Smooth muscle cell (in vitro differentiated cells): ENCODE results near the gene PPP1R3A. TPM values are rescaled to one million over a fixed set of nuclear protein-coding genes. Genes with fewer than 3 reads are reported as not detected.

Experiments
- DNase-seq: peaks from one replicate; lab custom pipeline; 2025; ENCODE audit not compliant: unreplicated experiment; lab: John Stamatoyannopoulos, UW
- H2AFZ ChIP-seq: fragments of 200-600 bp; sonication (generic); 2 replicates; pipeline ENCODE4 v1.6.0; 2016; ENCODE audit warnings: antibody characterized with exemption, low read depth, mild to moderate bottlenecking
- H3F3A ChIP-seq: fragments of 200-600 bp; sonication (generic); 2 replicates; pipeline ENCODE4 v1.6.0; 2017; ENCODE audit warnings: antibody characterized with exemption, low read depth
- H3K27ac ChIP-seq: fragments of 200-600 bp; sonication (generic); 2 replicates; pipeline ENCODE4 v1.5.1; 2016; ENCODE audit warnings: low read depth, mild to moderate bottlenecking
- H3K27me3 ChIP-seq: fragments of 200-600 bp; sonication (generic); 2 replicates; pipeline ENCODE4 v1.6.1; 2016; ENCODE audit warnings: low read depth, mild to moderate bottlenecking
- H3K36me3 ChIP-seq: fragments of 200-600 bp; sonication (generic); 2 replicates; pipeline ENCODE4 v1.5.1; 2016; ENCODE audit warnings: low read depth
- H3K4me1 ChIP-seq: fragments of 200-600 bp; sonication (generic); 2 replicates; pipeline ENCODE4 v1.5.1; 2016; ENCODE audit warnings: low read depth
- H3K4me2 ChIP-seq: fragments of 200-600 bp; sonication (generic); 2 replicates; pipeline ENCODE4 v1.6.0; 2016; ENCODE audit warnings: mild to moderate bottlenecking
- H3K4me3 ChIP-seq: fragments of 200-600 bp; sonication (generic); 2 replicates; pipeline ENCODE4 v1.5.1; 2016; ENCODE audit warnings: mild to moderate bottlenecking
- H3K79me2 ChIP-seq: fragments of 200-600 bp; sonication (generic); 2 replicates; pipeline ENCODE4 v1.6.0; 2016; ENCODE audit warnings: low read depth, mild to moderate bottlenecking
- H3K9ac ChIP-seq: fragments of 200-600 bp; sonication (generic); 2 replicates; pipeline ENCODE4 v1.6.0; 2016; ENCODE audit warnings: low read depth
- H3K9me3 ChIP-seq: fragments of 200-600 bp; sonication (generic); replicated peaks from 2 replicates; pipeline ENCODE4 v1.5.1; 2016; ENCODE audit warnings: low read depth
- H4K20me1 ChIP-seq: fragments of 200-600 bp; sonication (generic); 2 replicates; pipeline ENCODE4 v1.6.0; 2016; ENCODE audit warnings: low read depth
- whole genome bisulfite sequencing: methylation state at CpG from one replicate; pipeline ENCODE4 v1.1.7; 2016; ENCODE audit warnings: low lambda C conversion rate; 5-methylcytosine and 5-hydroxymethylcytosine counted together
- polyA plus RNA-seq: library from polyadenylated mRNA; unstranded; fragments of >200 nt; fragmentation: Nextera tagmentation; extraction: Ambion mirVana; gene quantifications from 2 replicates; pipeline ENCODE4 v1.2.1, GENCODE V29; 2016
- total RNA-seq: library from RNA; depleted of rRNA; stranded (reverse); fragments of >200 nt; gene quantifications from 2 replicates; pipeline ENCODE4 v1.2.3, GENCODE V29; 2014
- TF ChIP-seq, protein P1 (sequence below): fragments of 200-600 bp; sonication (generic); IDR thresholded peaks from 2 replicates; pipeline ENCODE4 v1.5.1; 2017; ENCODE audit warnings: borderline replicate concordance, mild to moderate bottlenecking, antibody characterized with exemption; ENCODE audit not compliant: insufficient read depth, poor library complexity, severe bottlenecking

PPP1R3A gene, protein sequence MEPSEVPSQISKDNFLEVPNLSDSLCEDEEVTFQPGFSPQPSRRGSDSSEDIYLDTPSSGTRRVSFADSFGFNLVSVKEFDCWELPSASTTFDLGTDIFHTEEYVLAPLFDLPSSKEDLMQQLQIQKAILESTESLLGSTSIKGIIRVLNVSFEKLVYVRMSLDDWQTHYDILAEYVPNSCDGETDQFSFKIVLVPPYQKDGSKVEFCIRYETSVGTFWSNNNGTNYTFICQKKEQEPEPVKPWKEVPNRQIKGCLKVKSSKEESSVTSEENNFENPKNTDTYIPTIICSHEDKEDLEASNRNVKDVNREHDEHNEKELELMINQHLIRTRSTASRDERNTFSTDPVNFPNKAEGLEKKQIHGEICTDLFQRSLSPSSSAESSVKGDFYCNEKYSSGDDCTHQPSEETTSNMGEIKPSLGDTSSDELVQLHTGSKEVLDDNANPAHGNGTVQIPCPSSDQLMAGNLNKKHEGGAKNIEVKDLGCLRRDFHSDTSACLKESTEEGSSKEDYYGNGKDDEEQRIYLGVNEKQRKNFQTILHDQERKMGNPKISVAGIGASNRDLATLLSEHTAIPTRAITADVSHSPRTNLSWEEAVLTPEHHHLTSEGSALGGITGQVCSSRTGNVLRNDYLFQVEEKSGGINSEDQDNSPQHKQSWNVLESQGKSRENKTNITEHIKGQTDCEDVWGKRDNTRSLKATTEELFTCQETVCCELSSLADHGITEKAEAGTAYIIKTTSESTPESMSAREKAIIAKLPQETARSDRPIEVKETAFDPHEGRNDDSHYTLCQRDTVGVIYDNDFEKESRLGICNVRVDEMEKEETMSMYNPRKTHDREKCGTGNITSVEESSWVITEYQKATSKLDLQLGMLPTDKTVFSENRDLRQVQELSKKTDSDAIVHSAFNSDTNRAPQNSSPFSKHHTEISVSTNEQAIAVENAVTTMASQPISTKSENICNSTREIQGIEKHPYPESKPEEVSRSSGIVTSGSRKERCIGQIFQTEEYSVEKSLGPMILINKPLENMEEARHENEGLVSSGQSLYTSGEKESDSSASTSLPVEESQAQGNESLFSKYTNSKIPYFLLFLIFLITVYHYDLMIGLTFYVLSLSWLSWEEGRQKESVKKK
- not detected in 2 replicates for total RNA-seq
- polyA plus RNA-seq, result not detected in 2 replicates

DNA sequence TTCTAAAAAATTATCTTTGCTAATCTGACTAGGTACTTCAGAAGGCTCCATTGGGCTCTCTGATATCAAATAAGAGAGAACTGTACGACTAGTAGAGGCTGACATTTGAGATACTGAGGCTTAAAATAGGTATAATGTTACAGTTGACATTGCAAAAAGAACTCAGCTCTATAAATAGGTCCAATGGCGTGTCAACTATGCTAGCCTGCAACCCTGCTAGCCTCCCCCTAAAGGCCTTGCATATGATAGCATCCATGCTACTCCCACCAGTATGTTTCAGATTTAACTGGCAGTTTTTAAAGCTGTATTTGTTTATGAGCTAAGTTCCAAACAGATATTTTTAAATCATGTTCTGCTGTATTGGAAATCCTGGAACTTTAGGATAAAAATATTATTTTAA is at the start of gene PPP1R3A:
Gene PPP1R3A (minus strand): TSS at position 64 of the 400 bp plus-strand sequence. CDS start 13 bp downstream, at position 51.
- Histone ChIP-seq H2AFZ (no peak within 1 kb of the TSS), H3K4me3 (no peak within 1 kb of the TSS), H3K36me3 (no peaks in the 10 kb centered on the region), H3K9ac (no peak within 1 kb of the TSS), H3K9me3 (no peaks in the 10 kb centered on the region), H3K4me1 (no peaks in the 10 kb centered on the region), H3K4me2 (no peak within 1 kb of the TSS), H3K79me2 (no peaks in the 10 kb centered on the region), H3K27ac (no peak within 1 kb of the TSS), H3F3A (no peaks in the 10 kb centered on the region), H3K27me3 (no peaks in the 10 kb centered on the region), H4K20me1 (no peaks in the 10 kb centered on the region)
- TF ChIP-seq, protein P1, sequence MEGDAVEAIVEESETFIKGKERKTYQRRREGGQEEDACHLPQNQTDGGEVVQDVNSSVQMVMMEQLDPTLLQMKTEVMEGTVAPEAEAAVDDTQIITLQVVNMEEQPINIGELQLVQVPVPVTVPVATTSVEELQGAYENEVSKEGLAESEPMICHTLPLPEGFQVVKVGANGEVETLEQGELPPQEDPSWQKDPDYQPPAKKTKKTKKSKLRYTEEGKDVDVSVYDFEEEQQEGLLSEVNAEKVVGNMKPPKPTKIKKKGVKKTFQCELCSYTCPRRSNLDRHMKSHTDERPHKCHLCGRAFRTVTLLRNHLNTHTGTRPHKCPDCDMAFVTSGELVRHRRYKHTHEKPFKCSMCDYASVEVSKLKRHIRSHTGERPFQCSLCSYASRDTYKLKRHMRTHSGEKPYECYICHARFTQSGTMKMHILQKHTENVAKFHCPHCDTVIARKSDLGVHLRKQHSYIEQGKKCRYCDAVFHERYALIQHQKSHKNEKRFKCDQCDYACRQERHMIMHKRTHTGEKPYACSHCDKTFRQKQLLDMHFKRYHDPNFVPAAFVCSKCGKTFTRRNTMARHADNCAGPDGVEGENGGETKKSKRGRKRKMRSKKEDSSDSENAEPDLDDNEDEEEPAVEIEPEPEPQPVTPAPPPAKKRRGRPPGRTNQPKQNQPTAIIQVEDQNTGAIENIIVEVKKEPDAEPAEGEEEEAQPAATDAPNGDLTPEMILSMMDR, result no peak
- DNase-seq, result no peak
- WGBS, result 63% methylated on average over 2 of the region's 2 CpGs

DNA sequence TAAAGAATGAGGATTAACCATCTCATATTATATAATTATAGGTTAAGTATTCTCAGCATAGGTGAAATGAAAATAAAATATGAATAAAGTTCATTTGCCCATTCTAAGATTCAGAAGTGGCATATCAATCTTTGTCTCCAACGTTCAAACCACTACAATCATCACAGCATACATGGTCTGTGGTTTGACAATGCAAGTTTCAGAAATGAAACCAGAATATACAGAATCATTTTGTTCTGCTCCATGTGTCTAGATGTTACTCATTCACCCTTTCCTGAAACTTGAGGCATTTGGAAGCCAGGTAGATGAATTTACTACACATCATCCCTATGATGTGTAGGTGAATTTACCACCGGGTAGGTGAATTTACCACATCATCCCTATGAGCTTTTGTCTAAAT is 44.5 kb upstream of the PPP1R3A start:
- 65% methylated on average over 2 of the region's 2 CpGs for WGBS

DNA sequence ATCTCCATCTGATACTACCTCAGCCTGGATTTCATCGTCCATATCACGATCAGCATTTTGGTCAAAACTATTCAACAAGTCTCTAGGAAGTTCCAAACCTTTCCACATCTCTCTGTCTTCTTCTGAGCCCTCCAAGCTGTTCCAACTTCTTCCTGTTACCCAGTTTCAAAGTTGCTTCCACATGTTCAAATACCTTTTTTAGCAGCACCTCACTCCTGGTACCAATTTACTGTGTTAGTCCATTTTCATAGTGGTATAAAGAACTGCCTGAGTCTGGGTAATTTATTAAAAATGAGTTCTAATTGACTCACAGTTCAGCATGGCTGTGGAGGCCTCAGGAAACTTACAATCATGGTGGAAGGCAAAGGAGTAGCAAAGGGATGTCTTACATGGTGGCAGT is 41.1 kb upstream of the PPP1R3A start:
- Histone ChIP-seq H3K9me3 (no peaks in the 10 kb centered on the region), H3K4me3 (no peak overlapping the region), H3F3A (no peaks in the 10 kb centered on the region), H3K27me3 (no peaks in the 10 kb centered on the region), H3K9ac (no peak overlapping the region), H3K36me3 (no peaks in the 10 kb centered on the region), H3K27ac (no peak overlapping the region), H3K4me2 (no peak overlapping the region), H3K79me2 (no peaks in the 10 kb centered on the region), H4K20me1 (no peaks in the 10 kb centered on the region), H2AFZ (no peak overlapping the region), H3K4me1 (no peaks in the 10 kb centered on the region)
- 96% methylated on average over 2 of the region's 2 CpGs for WGBS
- TF ChIP-seq, protein P1, result no peak
- no peak for DNase-seq

More for the DNA sequence above, 44.5 kb upstream of the PPP1R3A start:
- Histone ChIP-seq H2AFZ (no peak overlapping the region), H3K27me3 (no peaks in the 10 kb centered on the region), H4K20me1 (no peaks in the 10 kb centered on the region), H3K4me2 (no peak overlapping the region), H3K4me3 (no peak overlapping the region), H3K27ac (no peak overlapping the region), H3K4me1 (no peaks in the 10 kb centered on the region), H3K9me3 (no peaks in the 10 kb centered on the region), H3K79me2 (no peaks in the 10 kb centered on the region), H3K36me3 (no peaks in the 10 kb centered on the region), H3F3A (no peaks in the 10 kb centered on the region), H3K9ac (no peak overlapping the region)
- no peak for DNase-seq
- TF ChIP-seq, protein P1, result no peak
